Uterus (tissue), 4 donors: Measurements from ENCODE around the gene HMCN1. TPM values are rescaled to one million over a fixed set of nuclear protein-coding genes. Genes with fewer than 3 reads are reported as not detected.

Experiments
- DNase-seq, 2 donors: peaks; one replicate each; pipeline ENCODE4 v3.0.0-alpha.2; 2019 to 2020
- H3K27ac ChIP-seq, 2 donors: fragments of 200-600 bp; sonication (generic); 1 replicate in 1 of 2; 2 replicates in 1 of 2; pipeline ENCODE4 v1.5.1; 2016 to 2018
- H3K27me3 ChIP-seq, 2 donors: fragments of 200-600 bp; sonication (generic); one replicate each; pipeline ENCODE4 v1.5.1; 2018 to 2019; ENCODE audit warnings: control low read depth in 1 of 2
- H3K36me3 ChIP-seq, 2 donors: fragments of 200-600 bp; sonication (generic); one replicate each; pipeline ENCODE4 v1.5.1; 2019; ENCODE audit warnings: control low read depth in 1 of 2
- H3K4me1 ChIP-seq, 2 donors: fragments of 200-600 bp; sonication (generic); one replicate each; pipeline ENCODE4 v1.5.1; 2018 to 2019; ENCODE audit warnings: control low read depth in 1 of 2
- H3K4me3 ChIP-seq, 2 donors: fragments of 200-600 bp; sonication (generic); 1 replicate in 1 of 2; 2 replicates in 1 of 2; pipeline ENCODE4 v1.5.1; 2018 to 2019; ENCODE audit warnings: mild to moderate bottlenecking in 1 of 2
- H3K9me3 ChIP-seq, 2 donors: fragments of 200-600 bp; sonication (generic); one replicate each; pipeline ENCODE4 v1.5.1; 2019; ENCODE audit warnings: control low read depth in 1 of 2
- POLR2A ChIP-seq, 2 donors: fragments of 450-650 bp; IDR thresholded peaks; one replicate each; pipeline ENCODE4 v1.6.1; 2016; ENCODE audit warnings: antibody characterized with exemption in 2 of 2, mild to moderate bottlenecking in 1 of 2, moderate library complexity in 1 of 2
- intact Hi-C: fragments of 100-400 bp; cut with DNase I; formaldehyde crosslinking; loops from one replicate; pipeline ENCODE4 v1.15.1; 2023; ENCODE audit warnings: low total_unique reads
- total RNA-seq, 4 donors: library from RNA; depleted of rRNA in 3 of 4; stranded (reverse); fragments of >200 nt in 3 of 4; gene quantifications; one replicate each; pipeline versions ENCODE4 v1.1.0 to v1.2.4, GENCODE V29; 2014 to 2023
- TF ChIP-seq, protein P1 (sequence below), 4 experiments: fragments of 200-600 bp in 2 of 4; fragments of 450-650 bp in 2 of 4; sonication (generic) in 2 of 4; IDR thresholded peaks; one replicate each; pipeline ENCODE4 v1.5.1; 2016 to 2019; ENCODE audit warnings: antibody characterized with exemption in 4 of 4, mild to moderate bottlenecking in 2 of 4, moderate library complexity in 1 of 4
- donor health status: DM: yes; HTN: yes; CAD: no.

HMCN1 gene
- total RNA-seq, 4 donors from 2014 or later: 0.59 to 92.9 (median 5.1) TPM

GRCh38 chr1:185965870-185966269 is 231.7 kb downstream of the HMCN1 start:
- H3K27me3 ChIP-seq: no peaks in the 10 kb centered on the region
- no peaks in the 10 kb centered on the region for H3K9me3 ChIP-seq
- no peaks in the 10 kb centered on the region for H3K4me1 ChIP-seq
- TF ChIP-seq POLR2A (IDR thresholded peaks at IDR 0.05): no peak
- TF ChIP-seq, protein P1, sequence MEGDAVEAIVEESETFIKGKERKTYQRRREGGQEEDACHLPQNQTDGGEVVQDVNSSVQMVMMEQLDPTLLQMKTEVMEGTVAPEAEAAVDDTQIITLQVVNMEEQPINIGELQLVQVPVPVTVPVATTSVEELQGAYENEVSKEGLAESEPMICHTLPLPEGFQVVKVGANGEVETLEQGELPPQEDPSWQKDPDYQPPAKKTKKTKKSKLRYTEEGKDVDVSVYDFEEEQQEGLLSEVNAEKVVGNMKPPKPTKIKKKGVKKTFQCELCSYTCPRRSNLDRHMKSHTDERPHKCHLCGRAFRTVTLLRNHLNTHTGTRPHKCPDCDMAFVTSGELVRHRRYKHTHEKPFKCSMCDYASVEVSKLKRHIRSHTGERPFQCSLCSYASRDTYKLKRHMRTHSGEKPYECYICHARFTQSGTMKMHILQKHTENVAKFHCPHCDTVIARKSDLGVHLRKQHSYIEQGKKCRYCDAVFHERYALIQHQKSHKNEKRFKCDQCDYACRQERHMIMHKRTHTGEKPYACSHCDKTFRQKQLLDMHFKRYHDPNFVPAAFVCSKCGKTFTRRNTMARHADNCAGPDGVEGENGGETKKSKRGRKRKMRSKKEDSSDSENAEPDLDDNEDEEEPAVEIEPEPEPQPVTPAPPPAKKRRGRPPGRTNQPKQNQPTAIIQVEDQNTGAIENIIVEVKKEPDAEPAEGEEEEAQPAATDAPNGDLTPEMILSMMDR (IDR thresholded peaks at IDR 0.05): no peak
- H3K27ac ChIP-seq: no peak overlapping the region
- H3K36me3 ChIP-seq: no peaks in the 10 kb centered on the region
- H3K4me3 ChIP-seq: no peak overlapping the region
- intact Hi-C loops: no loop called here
- no peak for DNase-seq

DNA sequence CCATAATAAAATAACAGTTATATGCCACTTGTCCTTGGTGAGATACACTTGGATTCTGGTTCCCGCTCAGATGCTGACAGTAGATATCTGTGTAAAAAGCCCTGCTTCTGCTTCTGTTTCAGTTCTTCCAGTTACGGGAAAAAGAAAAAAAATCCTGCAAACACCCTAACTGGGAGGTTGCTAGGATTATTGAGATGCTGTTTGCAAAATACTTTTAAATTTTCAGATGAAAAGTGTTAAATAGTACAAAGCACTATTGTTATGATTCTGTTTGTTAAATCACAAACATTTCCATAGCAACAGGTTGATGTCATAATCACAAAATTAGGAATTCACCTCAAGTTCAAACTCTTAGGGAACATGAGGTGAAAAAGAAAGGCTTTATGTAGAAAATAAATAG is 232.3 kb downstream of the HMCN1 start:
- no peak for TF ChIP-seq POLR2A (IDR thresholded peaks at IDR 0.05)
- TF ChIP-seq, protein P1 (IDR thresholded peaks at IDR 0.05): no peak
- H3K36me3 ChIP-seq: no peaks in the 10 kb centered on the region
- H3K27ac ChIP-seq: no peak overlapping the region
- H3K4me3 ChIP-seq: no peak overlapping the region
- H3K27me3 ChIP-seq: no peaks in the 10 kb centered on the region
- intact Hi-C loops: no loop called here
- DNase-seq: no peak
- H3K9me3 ChIP-seq: no peaks in the 10 kb centered on the region
- no peaks in the 10 kb centered on the region for H3K4me1 ChIP-seq

GRCh38 chr1:185969028-185969427 is 234.8 kb downstream of the HMCN1 start:
- H3K4me1 ChIP-seq: no peaks in the 10 kb centered on the region
- H3K27me3 ChIP-seq: no peaks in the 10 kb centered on the region
- no peak for TF ChIP-seq POLR2A (IDR thresholded peaks at IDR 0.05)
- TF ChIP-seq, protein P1 (IDR thresholded peaks at IDR 0.05): no peak
- no peak for DNase-seq
- no peak overlapping the region for H3K4me3 ChIP-seq
- intact Hi-C loops: no loop called here
- H3K9me3 ChIP-seq: no peaks in the 10 kb centered on the region
- H3K36me3 ChIP-seq: no peaks in the 10 kb centered on the region
- H3K27ac ChIP-seq: no peak overlapping the region

- no peak for TF ChIP-seq POLR2A (IDR thresholded peaks at IDR 0.05)
- TF ChIP-seq, protein P1 (IDR thresholded peaks at IDR 0.05): no peak
- no peak overlapping the region for H3K27ac ChIP-seq
- H3K4me1 ChIP-seq: no peaks in the 10 kb centered on the region
- intact Hi-C loops: no loop called here
- no peak overlapping the region for H3K4me3 ChIP-seq
- no peaks in the 10 kb centered on the region for H3K27me3 ChIP-seq
- no peaks in the 10 kb centered on the region for H3K36me3 ChIP-seq
- no peaks in the 10 kb centered on the region for H3K9me3 ChIP-seq
- DNase-seq: no peak
Measured at GRCh38 chr1:185969524-185969991, 235.4 kb downstream of the HMCN1 start.

DNA sequence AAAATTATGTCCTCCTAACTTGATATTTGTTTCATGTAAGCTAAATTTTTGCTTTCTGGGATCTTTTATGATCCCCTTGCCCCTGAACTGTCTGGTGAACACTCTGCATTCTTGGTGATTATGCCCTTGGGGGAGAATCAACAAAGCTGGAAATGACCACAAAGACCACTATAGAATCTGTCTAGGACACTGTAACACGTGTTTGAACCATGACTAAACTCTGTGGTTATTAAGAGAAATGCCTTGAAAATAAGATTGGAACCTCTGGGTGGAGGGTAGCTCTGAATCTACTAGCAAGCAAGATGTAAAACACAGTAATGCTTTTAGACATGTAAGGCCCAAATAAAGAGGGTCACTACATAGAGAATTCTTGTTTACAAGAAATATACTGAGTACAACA is 237.5 kb downstream of the HMCN1 start:
- intact Hi-C loops: no loop called here
- no peak for DNase-seq
- Histone ChIP-seq H3K36me3 (no peaks in the 10 kb centered on the region), H3K4me3 (no peak overlapping the region), H3K27me3 (no peaks in the 10 kb centered on the region), H3K9me3 (no peaks in the 10 kb centered on the region), H3K4me1 (no peaks in the 10 kb centered on the region), H3K27ac (no peak overlapping the region)
- TF ChIP-seq, protein P1 (IDR thresholded peaks at IDR 0.05): no peak
- TF ChIP-seq POLR2A (IDR thresholded peaks at IDR 0.05): no peak
